SK-N-SH (cell line): ENCODE measurements around the gene GRK2. TPM values are rescaled to one million over a fixed set of nuclear protein-coding genes. Genes with fewer than 3 reads are reported as not detected.

ENCODE experiments used
- CTCF ChIA-PET: fragments of 300-600, 350-600 bp; formaldehyde crosslinking; extraction: SDS; loops from one replicate; lab custom pipeline; 2021; lab: Yijun Ruan, JAX
- POLR2A ChIA-PET: fragments of 350-600 bp; sonication (Branson Sonifier 250); formaldehyde crosslinking; extraction: SDS; loops from one replicate; lab custom pipeline; 2020; ENCODE audit warnings: antibody characterized with exemption, inconsistent platforms; lab: Yijun Ruan, JAX
- DNase-seq: peaks from one replicate; pipeline ENCODE4 v3.0.0; 2012
- H2AFZ ChIP-seq: fragments of 200-600 bp; sonication (generic); 2 replicates; pipeline ENCODE4 v1.8.1; 2016; ENCODE audit warnings: antibody characterized with exemption, mild to moderate bottlenecking, low read depth
- H3F3A ChIP-seq: fragments of 200-600 bp; sonication (generic); replicated peaks from 2 replicates; pipeline ENCODE3; 2016; ENCODE audit warnings: antibody characterized with exemption, mild to moderate bottlenecking; ENCODE audit not compliant: insufficient read depth
- H3K27ac ChIP-seq, 2 experiments: fragments of 200-500 bp in 1 of 2; fragments of 200-600 bp in 1 of 2; sonication (Bioruptor generic) in 1 of 2; sonication (generic), shearing (Covaris generic) in 1 of 2; 2 replicates each; pipeline versions ENCODE4 v1.5.1 to v1.6.1; 2014 to 2016; ENCODE audit warnings: low read depth in 2 of 2, inconsistent platforms in 1 of 2, low read length in 1 of 2, mild to moderate bottlenecking in 1 of 2, mixed read lengths in 1 of 2
- H3K27me3 ChIP-seq: fragments of 200-600 bp; sonication (generic), shearing (Covaris generic); 2 replicates; pipeline ENCODE4 v1.6.1; 2016; ENCODE audit warnings: mixed run types; ENCODE audit not compliant: insufficient read depth
- H3K36me3 ChIP-seq, 2 experiments: fragments of 200-500 bp in 1 of 2; fragments of 200-600 bp in 1 of 2; sonication (Bioruptor generic) in 1 of 2; sonication (generic) in 1 of 2; replicated peaks in 1 of 2; 2 replicates each; pipeline versions ENCODE3 to v1.5.1; 2014 to 2016; ENCODE audit warnings: low read length in 1 of 2, mild to moderate bottlenecking in 1 of 2; ENCODE audit not compliant: insufficient read depth in 2 of 2, control insufficient read depth in 1 of 2
- H3K4me1 ChIP-seq, 2 experiments: fragments of 200-500 bp in 1 of 2; fragments of 200-600 bp in 1 of 2; sonication (Bioruptor generic) in 1 of 2; sonication (generic), shearing (Covaris generic) in 1 of 2; 2 replicates each; pipeline versions ENCODE4 v1.5.1 to v1.6.1; 2014 to 2016; ENCODE audit warnings: low read depth in 1 of 2, low read length in 1 of 2, mixed run types in 1 of 2; ENCODE audit not compliant: insufficient read depth in 2 of 2, control insufficient read depth in 1 of 2
- H3K4me2 ChIP-seq: fragments of 200-600 bp; sonication (generic), shearing (Covaris generic); 2 replicates; pipeline ENCODE4 v1.6.1; 2017; ENCODE audit warnings: mixed run types
- H3K4me3 ChIP-seq, 2 experiments: fragments of 200-500 bp in 1 of 2; fragments of 200-600 bp in 1 of 2; sonication (Bioruptor generic) in 1 of 2; sonication (generic), shearing (Covaris generic) in 1 of 2; 2 replicates each; pipeline versions ENCODE4 v1.5.1 to v1.8.1; 2014 to 2016; ENCODE audit warnings: low read depth in 2 of 2, inconsistent platforms in 1 of 2, low read length in 1 of 2, mild to moderate bottlenecking in 1 of 2, mixed read lengths in 1 of 2, moderate library complexity in 1 of 2
- H3K79me2 ChIP-seq: fragments of 200-600 bp; sonication (generic); 2 replicates; pipeline ENCODE4 v1.8.1; 2017; ENCODE audit warnings: mild to moderate bottlenecking; ENCODE audit not compliant: insufficient read depth
- H3K9ac ChIP-seq: fragments of 200-600 bp; sonication (generic); 2 replicates; pipeline ENCODE4 v1.6.1; 2017; ENCODE audit warnings: mixed run types
- H3K9me2 ChIP-seq: fragments of 200-600 bp; sonication (generic); 2 replicates; pipeline ENCODE4 v1.6.1; 2017; ENCODE audit warnings: mixed run types
- H3K9me3 ChIP-seq: fragments of 200-600 bp; sonication (generic); 2 replicates; pipeline ENCODE4 v1.6.1; 2017; ENCODE audit warnings: mixed run types, mild to moderate bottlenecking, moderate library complexity
- H4K20me1 ChIP-seq: fragments of 200-600 bp; sonication (generic); 2 replicates; pipeline ENCODE4 v1.6.1; 2017; ENCODE audit warnings: mild to moderate bottlenecking, mixed run types; ENCODE audit not compliant: insufficient read depth
- EP300 ChIP-seq, 2 experiments: IDR thresholded peaks; 2 replicates each; pipeline versions ENCODE4 v1.4.0 to v1.6.1; 2012; ENCODE audit warnings: borderline replicate concordance in 1 of 2, low read depth in 1 of 2, low read length in 1 of 2
- GATA2 ChIP-seq: sonication (generic); formaldehyde crosslinking; IDR thresholded peaks from 2 replicates; pipeline ENCODE4 v1.5.0; 2020; ENCODE audit warnings: mild to moderate bottlenecking, missing genetic modification reagents
- MXI1 ChIP-seq: IDR thresholded peaks from 2 replicates; pipeline ENCODE4 v1.6.1; 2012; ENCODE audit warnings: mild to moderate bottlenecking, low read depth, low read length, improper control_type of control experiment
- RAD21 ChIP-seq: IDR thresholded peaks from 2 replicates; pipeline ENCODE4 v1.6.1; 2012; ENCODE audit warnings: mild to moderate bottlenecking, low read length
- SMC3 ChIP-seq: IDR thresholded peaks from 2 replicates; pipeline ENCODE4 v1.6.1; 2012; ENCODE audit warnings: low read depth, low read length, improper control_type of control experiment
- TCF12 ChIP-seq: IDR thresholded peaks from 2 replicates; pipeline ENCODE4 v1.4.0; 2012
- YY1 ChIP-seq: IDR thresholded peaks from 2 replicates; pipeline ENCODE4 v1.4.0; 2012; ENCODE audit warnings: low read depth, mild to moderate bottlenecking
- WGBS: methylation state at CpG from one replicate; pipeline ENCODE4 v1.1.6; 2017; ENCODE audit warnings: low lambda C conversion rate; 5-methylcytosine and 5-hydroxymethylcytosine counted together
- polyA plus RNA-seq, 3 experiments: library from polyadenylated mRNA; depleted of rRNA; stranded (reverse); fragments of >200 nt; gene quantifications; 2 replicates each; pipeline ENCODE4 v1.2.3, GENCODE V29; 2012
- TF ChIP-seq, protein P1 (sequence below): fragments of 200-600 bp; sonication (generic); IDR thresholded peaks from 2 replicates; pipeline ENCODE4 v1.6.1; 2017; ENCODE audit warnings: antibody characterized with exemption, mild to moderate bottlenecking, moderate library complexity
- TF ChIP-seq, protein P2 (sequence below): IDR thresholded peaks from 2 replicates; pipeline ENCODE4; 2012
- TF ChIP-seq, protein P3 (sequence below): fragments of 150-350 bp; IDR thresholded peaks from 2 replicates; pipeline ENCODE4 v1.6.1; 2016; ENCODE audit warnings: mild to moderate bottlenecking, low read depth, low read length

The GRK2 gene
- polyA plus RNA-seq, 1 of the 3 experiments (the other 2 are of a cell fraction) = 48.5 TPM

DNA sequence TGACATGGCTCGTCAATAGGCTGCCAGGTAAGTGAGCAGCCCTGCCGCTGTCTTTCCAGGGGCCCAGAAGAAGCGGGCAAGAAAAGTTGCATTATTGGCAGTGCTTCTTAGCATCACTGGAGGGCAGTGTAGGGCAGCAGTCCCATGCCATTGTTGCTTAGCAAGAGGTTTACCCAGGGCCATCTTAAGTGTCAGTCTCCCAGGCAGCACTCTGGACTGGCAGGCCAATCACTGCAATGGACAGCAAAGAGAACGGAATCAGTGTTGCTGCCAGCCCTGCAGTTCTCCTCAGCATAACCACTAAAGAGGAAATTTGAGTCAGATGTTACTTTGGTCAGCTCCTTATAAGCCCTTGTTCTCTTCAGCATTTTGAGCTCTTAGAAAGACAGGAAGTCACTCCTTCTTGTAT lies 13.4 kb upstream of the GRK2 start:
- Histone ChIP-seq H4K20me1 (peaks cover 6% of the 10 kb centered on the region; the same call in 1 of the 2 replicates), H3K4me1 (no peaks in the 10 kb centered on the region), H3K9ac (no peak overlapping the region), H3K9me2 (no peaks in the 10 kb centered on the region), H3K27me3 (no peaks in the 10 kb centered on the region), H3K36me3 (peaks cover 62 to 90% of the 10 kb centered on the region in 2 experiments), H3K9me3 (no peaks in the 10 kb centered on the region), H3K27ac (no peak overlapping the region; a peak in 1 of 4 replicates), H2AFZ (no peak overlapping the region), H3K4me3 (no peak overlapping the region), H3K4me2 (no peak overlapping the region), H3F3A (peaks cover 10% of the 10 kb centered on the region), H3K79me2 (no peaks in the 10 kb centered on the region)
- CTCF ChIA-PET = interaction anchor here (0.9 to 5.1 kb wide), 6 partner anchors 10 to 252 kb away, joined by 3 to 54 read pairs (median 8); partner anchors contain the start of genes GRK2 and PITPNM1
- TF ChIP-seq SMC3 (peak; percentile 22; the same call in 1 of the 2 replicates), RAD21 (peak; percentile 43)
- TF ChIP-seq, protein P1, sequence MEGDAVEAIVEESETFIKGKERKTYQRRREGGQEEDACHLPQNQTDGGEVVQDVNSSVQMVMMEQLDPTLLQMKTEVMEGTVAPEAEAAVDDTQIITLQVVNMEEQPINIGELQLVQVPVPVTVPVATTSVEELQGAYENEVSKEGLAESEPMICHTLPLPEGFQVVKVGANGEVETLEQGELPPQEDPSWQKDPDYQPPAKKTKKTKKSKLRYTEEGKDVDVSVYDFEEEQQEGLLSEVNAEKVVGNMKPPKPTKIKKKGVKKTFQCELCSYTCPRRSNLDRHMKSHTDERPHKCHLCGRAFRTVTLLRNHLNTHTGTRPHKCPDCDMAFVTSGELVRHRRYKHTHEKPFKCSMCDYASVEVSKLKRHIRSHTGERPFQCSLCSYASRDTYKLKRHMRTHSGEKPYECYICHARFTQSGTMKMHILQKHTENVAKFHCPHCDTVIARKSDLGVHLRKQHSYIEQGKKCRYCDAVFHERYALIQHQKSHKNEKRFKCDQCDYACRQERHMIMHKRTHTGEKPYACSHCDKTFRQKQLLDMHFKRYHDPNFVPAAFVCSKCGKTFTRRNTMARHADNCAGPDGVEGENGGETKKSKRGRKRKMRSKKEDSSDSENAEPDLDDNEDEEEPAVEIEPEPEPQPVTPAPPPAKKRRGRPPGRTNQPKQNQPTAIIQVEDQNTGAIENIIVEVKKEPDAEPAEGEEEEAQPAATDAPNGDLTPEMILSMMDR = peak; percentile 50
- TF ChIP-seq, protein P2, sequence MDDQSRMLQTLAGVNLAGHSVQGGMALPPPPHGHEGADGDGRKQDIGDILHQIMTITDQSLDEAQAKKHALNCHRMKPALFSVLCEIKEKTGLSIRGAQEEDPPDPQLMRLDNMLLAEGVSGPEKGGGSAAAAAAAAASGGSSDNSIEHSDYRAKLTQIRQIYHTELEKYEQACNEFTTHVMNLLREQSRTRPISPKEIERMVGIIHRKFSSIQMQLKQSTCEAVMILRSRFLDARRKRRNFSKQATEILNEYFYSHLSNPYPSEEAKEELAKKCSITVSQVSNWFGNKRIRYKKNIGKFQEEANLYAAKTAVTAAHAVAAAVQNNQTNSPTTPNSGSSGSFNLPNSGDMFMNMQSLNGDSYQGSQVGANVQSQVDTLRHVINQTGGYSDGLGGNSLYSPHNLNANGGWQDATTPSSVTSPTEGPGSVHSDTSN = no peak
- no peak for DNase-seq
- POLR2A ChIA-PET = interaction anchor here (0.7 kb wide), 1 partner anchor 18 kb away, joined by 3 read pairs; no protein-coding TSS in a partner anchor
- WGBS = 96% methylated on average over 4 of the region's 4 CpGs

DNA sequence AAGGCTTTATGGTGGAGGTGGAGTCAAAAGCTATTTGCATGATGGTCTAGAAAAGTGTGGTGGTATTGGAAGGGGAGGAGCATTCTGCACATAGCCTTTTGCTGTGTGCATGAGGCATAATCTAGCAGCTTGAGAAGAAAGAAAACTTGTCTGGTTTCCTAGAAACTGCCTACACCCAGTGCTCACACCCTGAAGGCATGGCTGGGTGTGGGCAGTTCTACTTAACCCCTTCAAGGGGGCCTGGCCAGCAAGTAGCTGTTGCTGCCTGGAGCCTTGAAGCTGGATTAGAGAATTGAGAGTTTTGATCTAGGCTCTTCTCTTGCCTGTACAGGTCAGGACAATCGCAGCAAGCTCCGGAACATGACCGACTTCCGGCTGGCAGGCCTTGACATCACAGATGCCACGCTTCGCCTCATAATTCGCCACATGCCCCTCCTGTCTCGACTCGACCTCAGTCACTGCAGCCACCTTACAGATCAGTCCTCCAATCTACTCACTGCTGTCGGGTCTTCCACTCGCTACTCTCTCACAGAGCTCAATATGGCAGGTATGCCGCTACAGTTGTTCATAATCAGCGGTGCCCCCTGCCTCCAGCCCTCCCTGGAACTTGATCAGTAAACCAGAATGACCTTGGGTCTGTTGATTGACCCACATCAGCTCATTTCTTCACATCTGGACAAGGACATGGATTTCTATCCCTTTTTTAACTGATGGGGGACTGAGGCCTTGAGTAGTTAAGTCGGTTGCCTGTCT lies 12.2 kb upstream of the GRK2 start:
- no peak for DNase-seq
- CTCF ChIA-PET = interaction anchor here (0.9 to 5.1 kb wide), 7 partner anchors 9 to 251 kb away, joined by 3 to 54 read pairs (median 6); partner anchors contain the start of genes GRK2 and PITPNM1
- no peaks in the 10 kb centered on the region for H3K79me2 ChIP-seq
- no peak overlapping the region for H3K4me3 ChIP-seq
- no peaks in the 10 kb centered on the region for H3K27me3 ChIP-seq
- H3K4me1 ChIP-seq = no peaks in the 10 kb centered on the region
- H3K9ac ChIP-seq = no peak overlapping the region
- peaks cover 54 to 80% of the 10 kb centered on the region in 2 experiments for H3K36me3 ChIP-seq
- no peaks in the 10 kb centered on the region for H3K9me3 ChIP-seq
- peaks cover 13% of the 10 kb centered on the region for H3F3A ChIP-seq
- POLR2A ChIA-PET = interaction anchor here (0.7 to 0.9 kb wide), 3 partner anchors 8 to 16 kb away, joined by 3 read pairs; no protein-coding TSS in a partner anchor
- 89% methylated on average over 14 of the region's 14 CpGs for WGBS
- H2AFZ ChIP-seq = no peak overlapping the region
- H4K20me1 ChIP-seq = no peaks in the 10 kb centered on the region
- TF ChIP-seq EP300 (IDR thresholded peaks at IDR 0.05; ENCODE audit: borderline replicate concordance in 1 of 2, low read depth in 1 of 2, low read length in 1 of 2) (no peak), MXI1 (no peak), GATA2 (CRISPR knock-in tag) (no peak), TCF12 (no peak), YY1 (no peak)
- TF ChIP-seq, protein P3, sequence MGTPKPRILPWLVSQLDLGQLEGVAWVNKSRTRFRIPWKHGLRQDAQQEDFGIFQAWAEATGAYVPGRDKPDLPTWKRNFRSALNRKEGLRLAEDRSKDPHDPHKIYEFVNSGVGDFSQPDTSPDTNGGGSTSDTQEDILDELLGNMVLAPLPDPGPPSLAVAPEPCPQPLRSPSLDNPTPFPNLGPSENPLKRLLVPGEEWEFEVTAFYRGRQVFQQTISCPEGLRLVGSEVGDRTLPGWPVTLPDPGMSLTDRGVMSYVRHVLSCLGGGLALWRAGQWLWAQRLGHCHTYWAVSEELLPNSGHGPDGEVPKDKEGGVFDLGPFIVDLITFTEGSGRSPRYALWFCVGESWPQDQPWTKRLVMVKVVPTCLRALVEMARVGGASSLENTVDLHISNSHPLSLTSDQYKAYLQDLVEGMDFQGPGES = no peak
- no peak overlapping the region for H3K4me2 ChIP-seq
- H3K27ac ChIP-seq = no peak overlapping the region
- no peaks in the 10 kb centered on the region for H3K9me2 ChIP-seq
